ENCODE measurements around the gene CDC14A. TPM values are rescaled to one million over a fixed set of nuclear protein-coding genes. Genes with fewer than 3 reads are reported as not detected.

Gene CDC14A
- total RNA-seq, 2 donors from 2014 or later = 10.6 to 11.3 TPM

- DNase-seq (ENCODE audit: low spot score) (no peak), ATAC-seq (ENCODE audit: insufficient number of reproducible peaks, low FRiP score, low read depth) (no peak)
- Histone ChIP-seq H3K4me3 (no peak overlapping the region), H3K4me1 (ENCODE audit: control insufficient read depth in 1 of 2, low read depth in 2 of 2) (peaks cover 0 to 3% of the 10 kb centered on the region in 2 donors), H3K9me3 (no peaks in the 10 kb centered on the region), H3K36me3 (no peaks in the 10 kb centered on the region), H3K27me3 (replicated peaks; ENCODE audit: insufficient read depth) (no peaks in the 10 kb centered on the region), H3K27ac (no peak overlapping the region)
- no peak for TF ChIP-seq CTCF (IDR thresholded peaks at IDR 0.05)
These were observed 58.7 kb downstream of the CDC14A start for GRCh38 chr1:100411019-100411418.

GRCh38 chr1:100411574-100411973 is 59.3 kb downstream of the CDC14A start:
- no peak overlapping the region for H3K27ac ChIP-seq
- no peaks in the 10 kb centered on the region for H3K36me3 ChIP-seq

GRCh38 chr1:100413035-100413434 is 60.7 kb downstream of the CDC14A start:
- DNase-seq (ENCODE audit: low spot score) (no peak), ATAC-seq (ENCODE audit: insufficient number of reproducible peaks, low FRiP score, low read depth) (no peak)
- Histone ChIP-seq H3K36me3 (no peaks in the 10 kb centered on the region), H3K27me3 (replicated peaks; ENCODE audit: insufficient read depth) (no peaks in the 10 kb centered on the region), H3K4me1 (ENCODE audit: control insufficient read depth in 1 of 2, low read depth in 2 of 2) (peaks cover 0 to 3% of the 10 kb centered on the region in 2 donors), H3K27ac (no peak overlapping the region), H3K4me3 (no peak overlapping the region), H3K9me3 (no peaks in the 10 kb centered on the region)
- TF ChIP-seq CTCF (IDR thresholded peaks at IDR 0.05) = no peak

More at GRCh38 chr1:100411574-100411973, 59.3 kb downstream of the CDC14A start:
- DNase-seq (ENCODE audit: low spot score) (no peak), ATAC-seq (ENCODE audit: insufficient number of reproducible peaks, low FRiP score, low read depth) (no peak)
- Histone ChIP-seq H3K9me3 (no peaks in the 10 kb centered on the region), H3K4me1 (ENCODE audit: control insufficient read depth in 1 of 2, low read depth in 2 of 2) (peaks cover 0 to 3% of the 10 kb centered on the region in 2 donors), H3K27me3 (replicated peaks; ENCODE audit: insufficient read depth) (no peaks in the 10 kb centered on the region), H3K4me3 (no peak overlapping the region)
- TF ChIP-seq CTCF (IDR thresholded peaks at IDR 0.05) = no peak

GRCh38 chr1:100414693-100415497 is 62.6 kb downstream of the CDC14A start:
- no peaks in the 10 kb centered on the region for H3K9me3 ChIP-seq
- H3K4me3 ChIP-seq = no peak overlapping the region
- H3K27ac ChIP-seq = no peak overlapping the region
- H3K36me3 ChIP-seq = no peaks in the 10 kb centered on the region
- peaks cover 0 to 3% of the 10 kb centered on the region in 2 donors for H3K4me1 ChIP-seq (ENCODE audit: control insufficient read depth in 1 of 2, low read depth in 2 of 2)
- ATAC-seq (ENCODE audit: insufficient number of reproducible peaks, low FRiP score, low read depth) (no peak), DNase-seq (ENCODE audit: low spot score) (no peak)
- TF ChIP-seq CTCF (IDR thresholded peaks at IDR 0.05) = no peak
- no peaks in the 10 kb centered on the region for H3K27me3 ChIP-seq (replicated peaks; ENCODE audit: insufficient read depth)

GRCh38 chr1:100415498-100415778 is 63.1 kb downstream of the CDC14A start:
- H3K4me3 ChIP-seq = no peak overlapping the region
- DNase-seq (ENCODE audit: low spot score) (no peak), ATAC-seq (ENCODE audit: insufficient number of reproducible peaks, low FRiP score, low read depth) (no peak)
- no peak overlapping the region for H3K27ac ChIP-seq
- H3K27me3 ChIP-seq (replicated peaks; ENCODE audit: insufficient read depth) = no peaks in the 10 kb centered on the region
- no peaks in the 10 kb centered on the region for H3K9me3 ChIP-seq
- peaks cover 0 to 3% of the 10 kb centered on the region in 2 donors for H3K4me1 ChIP-seq (ENCODE audit: control insufficient read depth in 1 of 2, low read depth in 2 of 2)
- no peaks in the 10 kb centered on the region for H3K36me3 ChIP-seq
- TF ChIP-seq CTCF (IDR thresholded peaks at IDR 0.05) = no peak
